T-helper 2 cell (primary cell): ENCODE results near the gene GOLGA6B.
"Not testable (repeated sequence)": the region's sequence is repeated elsewhere in the genome, so short reads cannot be mapped to it uniquely, and the experiment has no call there.

Experiments
- DNase-seq, 5 experiments: peaks; one replicate each; pipeline versions ENCODE4 v3.0.0 to v3.0.0-alpha.2; 2012 to 2022

GOLGA6B gene

DNA sequence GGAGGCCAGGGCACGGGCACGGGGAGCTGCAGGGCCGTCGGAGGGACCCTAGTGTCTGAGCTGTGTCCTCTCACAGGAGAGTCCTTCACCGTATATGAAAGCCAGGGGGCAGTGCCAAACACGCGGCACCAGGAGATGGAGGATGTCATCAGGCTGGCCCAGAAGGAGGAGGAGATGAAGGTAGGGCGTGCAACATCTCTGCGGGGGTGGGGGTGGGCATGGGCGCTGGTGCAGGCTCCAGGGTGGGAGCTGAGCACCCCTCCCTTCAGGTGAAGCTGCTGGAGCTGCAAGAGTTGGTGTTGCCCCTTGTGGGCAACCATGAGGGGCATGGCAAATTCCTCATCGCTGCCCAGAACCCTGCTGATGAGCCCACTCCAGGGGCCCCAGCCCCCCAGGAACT is 11.2 kb downstream of the GOLGA6B start:
- not testable (repeated sequence) for DNase-seq

DNA sequence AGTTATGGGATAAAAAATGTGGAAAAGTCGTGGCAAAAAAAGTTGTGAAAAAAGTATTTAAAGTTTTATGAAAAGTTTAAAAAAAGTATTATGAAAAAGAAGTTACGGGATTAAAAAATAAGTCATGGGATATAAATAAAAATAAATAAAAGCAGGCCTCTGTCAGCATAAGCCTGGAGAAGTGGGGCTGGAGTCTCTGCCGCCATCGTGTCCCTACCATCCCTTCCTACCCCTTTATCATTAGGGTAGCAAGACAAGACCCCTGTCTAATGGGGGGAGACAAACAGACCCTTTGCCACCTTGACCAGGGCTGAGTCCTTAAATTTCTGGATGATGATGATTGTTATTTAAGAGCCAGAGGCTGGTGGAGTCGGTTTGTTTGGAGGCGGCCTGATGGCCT is 15.3 kb downstream of the GOLGA6B start:
- DNase-seq, result not testable (repeated sequence)

- DNase-seq, result peak; percentile 28 to 66 (median 52)
Observed at GRCh38 chr15:72670656-72671352, 16.3 kb downstream of the GOLGA6B start.

GRCh38 chr15:72671525-72671924 is 17.0 kb downstream of the GOLGA6B start:
- DNase-seq, result no peak

- DNase-seq, result no peak
Observed at GRCh38 chr15:72676838-72677237, 22.3 kb downstream of the GOLGA6B start.

DNA sequence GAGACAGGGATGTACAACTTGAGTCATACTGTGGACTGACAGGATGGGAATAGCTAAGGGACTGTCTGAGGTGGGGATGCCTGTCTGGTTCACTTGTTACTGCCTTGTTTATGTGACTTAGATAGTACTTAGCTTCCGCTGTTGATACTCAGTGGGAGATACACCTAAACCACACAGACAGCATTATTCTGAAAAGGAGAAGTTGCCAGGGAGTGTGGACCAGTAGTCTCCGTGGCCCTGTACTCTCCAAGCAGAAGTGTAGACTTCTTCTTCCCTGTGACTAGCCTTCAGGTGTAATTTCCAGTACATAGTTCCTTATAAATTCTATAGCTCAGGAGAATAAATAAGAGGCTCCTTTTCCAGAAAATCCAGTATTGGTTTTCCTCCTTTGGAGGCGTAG is 26.4 kb downstream of the GOLGA6B start:
- DNase-seq, result no peak

GRCh38 chr15:72682772-72683171 is 28.3 kb downstream of the GOLGA6B start:
- no peak for DNase-seq

- no peak for DNase-seq
Observed at GRCh38 chr15:72685301-72685924, 30.9 kb downstream of the GOLGA6B start.

DNA sequence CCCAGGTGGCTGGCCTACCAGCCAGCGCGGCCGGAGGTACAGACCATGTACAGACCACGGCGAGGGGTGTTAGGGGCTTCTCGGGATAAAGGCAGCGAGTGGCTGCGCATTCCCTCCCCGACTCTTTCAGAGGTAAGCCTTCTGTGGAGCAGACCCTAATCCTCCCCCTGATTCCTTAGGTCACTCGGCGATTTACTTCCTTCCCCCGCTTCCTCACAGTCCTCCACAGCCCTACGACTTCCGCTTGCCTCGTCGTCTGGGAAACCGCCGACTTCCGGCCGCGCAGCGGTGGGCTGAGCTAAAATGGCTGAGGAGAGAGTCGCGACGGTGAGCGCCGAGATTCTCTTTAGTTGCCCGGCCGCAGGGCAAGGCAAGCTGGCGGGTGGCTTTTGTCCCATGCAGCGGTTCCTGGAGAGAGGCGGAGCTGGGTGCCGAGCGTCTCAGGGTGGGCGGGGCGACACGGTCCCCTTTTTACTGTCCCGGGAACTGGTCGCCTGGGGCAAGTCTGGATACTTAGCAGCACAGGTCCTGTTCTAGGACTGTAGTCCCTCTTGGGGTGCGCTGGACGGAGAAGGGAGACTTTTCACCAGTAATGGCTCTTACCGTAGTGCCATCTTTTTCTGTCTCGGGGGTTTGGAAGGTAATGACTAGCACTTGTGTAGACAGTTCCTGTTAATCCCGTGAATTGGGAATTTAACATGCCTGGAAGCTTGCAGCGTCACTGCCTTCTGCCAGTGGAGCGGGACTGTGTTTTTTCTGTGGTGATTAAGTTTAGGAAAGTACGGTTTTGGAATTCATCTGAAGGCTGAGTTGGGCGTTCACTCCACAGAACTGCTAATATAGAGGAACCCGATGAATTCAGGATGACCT is 31.7 kb downstream of the GOLGA6B start, which contains the start of the genes BBS4 and HIGD2B:
BBS4 (plus strand) TSS at position 283 of the 870 bp plus-strand sequence; CDS start at position 304, 21 bp downstream.
HIGD2B (minus strand) TSS at position 258 of the 870 bp plus-strand sequence. CDS start 9,808 bp downstream, outside the sequence.
- DNase-seq, result peak; percentile 61 to 94 (median 80)

DNA sequence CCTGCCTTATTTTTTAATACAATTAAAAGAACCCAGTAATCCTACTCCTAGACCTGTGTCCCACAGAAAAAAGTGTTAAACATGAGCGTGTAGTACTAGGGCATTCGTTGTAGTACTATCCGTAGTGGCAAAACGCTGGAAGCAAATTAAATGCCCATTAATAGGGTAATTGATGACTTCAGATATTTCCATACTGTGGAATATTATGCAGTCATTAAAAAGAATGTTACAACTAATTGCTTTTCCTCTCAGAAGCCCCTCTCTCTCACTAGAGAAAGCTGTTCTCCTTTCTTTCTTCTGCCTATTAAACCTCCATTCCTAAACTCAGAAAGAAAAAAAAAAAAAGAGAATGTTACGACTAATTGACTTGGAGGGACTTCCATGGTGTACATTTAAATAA is 34.2 kb downstream of the GOLGA6B start:
- no peak for DNase-seq

GRCh38 chr15:72690938-72691337 is 36.4 kb downstream of the GOLGA6B start:
- no peak for DNase-seq

DNA sequence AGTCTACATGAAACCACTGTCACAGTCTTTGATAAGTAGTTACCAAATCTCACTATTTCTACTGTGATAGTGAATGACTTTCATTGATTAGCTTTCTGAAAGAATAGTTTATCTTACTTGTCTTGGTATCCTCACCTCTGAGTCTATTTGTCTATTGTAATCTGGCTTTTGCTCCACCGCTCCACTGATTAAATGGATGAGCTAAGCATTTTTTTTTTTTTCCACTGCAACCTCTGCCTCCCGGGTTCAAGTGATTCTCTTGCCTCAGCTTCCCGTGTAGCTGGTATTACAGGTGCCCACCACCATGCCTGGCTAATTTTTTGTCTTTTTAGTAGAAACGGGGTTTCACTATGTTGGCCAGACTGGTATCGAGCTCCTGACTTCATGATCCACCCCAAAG is 44.4 kb downstream of the GOLGA6B start:
- DNase-seq, result no peak

- DNase-seq, result no peak
Observed at GRCh38 chr15:72700076-72700475, 45.6 kb downstream of the GOLGA6B start.

DNA sequence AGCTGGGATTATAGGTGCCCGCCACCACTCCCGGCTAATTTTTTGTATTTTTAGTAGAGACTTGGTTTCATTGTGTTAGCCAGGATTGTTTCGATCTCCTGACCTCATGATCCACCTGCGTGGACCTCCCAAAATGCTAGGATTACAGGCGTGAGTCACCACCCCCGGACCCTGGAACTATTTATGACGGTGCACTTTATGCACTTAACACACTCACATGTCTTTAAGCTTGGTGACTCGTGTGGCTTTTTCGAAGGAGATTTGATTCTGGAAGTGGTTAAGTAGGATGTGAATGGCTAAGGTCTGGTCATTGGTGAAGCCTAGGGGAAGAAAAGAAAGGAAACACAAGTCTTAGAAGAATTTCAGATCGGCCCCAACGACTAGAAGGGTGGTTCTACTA is 51.8 kb downstream of the GOLGA6B start:
- DNase-seq, result no peak

- not testable (repeated sequence) for DNase-seq
Observed at GRCh38 chr15:72708551-72709303, 54.2 kb downstream of the GOLGA6B start.
